GM12878 (cell line): ENCODE results near the gene RELT. TPM values are rescaled to one million over a fixed set of nuclear protein-coding genes. Genes with fewer than 3 reads are reported as not detected.

Source experiments
- ATAC-seq: fragments of 200-7000 bp; cut with Tn5 transposase; 3 replicates; pipeline ENCODE4 v1.9.1; 2020; ENCODE audit warnings: mild to moderate bottlenecking, moderate library complexity
- BruUV-seq: library from RNA; stranded (reverse); fragments of 400-500 nt; replicated peaks from 2 replicates; lab custom pipeline; 2021; lab: Mats Ljungman, UMichigan
- CTCF ChIA-PET: fragments of 300-600 bp; sonication (Branson Sonifier 250); formaldehyde crosslinking; extraction: SDS; loops from one replicate; lab custom pipeline; 2021; ENCODE audit warnings: inconsistent platforms; lab: Yijun Ruan, JAX
- POLR2A ChIA-PET: fragments of 350-600 bp; formaldehyde crosslinking; extraction: SDS; loops from one replicate; lab custom pipeline; 2021; ENCODE audit warnings: inconsistent platforms; lab: Charles Lee
- RAD21 ChIA-PET: fragments of 300-600 bp; sonication (Branson Sonifier 250); formaldehyde crosslinking; loops from one replicate; lab custom pipeline; 2023; ENCODE audit warnings: antibody characterized with exemption; ENCODE audit not compliant: unreplicated experiment; lab: Charles Lee
- SMC1A ChIA-PET: fragments of 300-600 bp; sonication (Branson Sonifier 250); formaldehyde crosslinking; loops from one replicate; lab custom pipeline; 2023; ENCODE audit not compliant: unreplicated experiment, uncharacterized antibody; lab: Charles Lee
- DNase-seq: peaks from one replicate; pipeline ENCODE4 v3.0.0-alpha.2; 2011; ENCODE audit warnings: low read depth, low spot score
- FAIRE-seq: peaks from 3 replicates; lab custom pipeline; 2011; peaks lifted over from hg19 to GRCh38; lab: Jason Lieb, UNC
- H2AFZ ChIP-seq: 2 replicates; pipeline ENCODE4 v1.6.0; 2011; ENCODE audit warnings: low read depth, low read length, control low read depth; ENCODE audit not compliant: control insufficient read depth
- H3K27ac ChIP-seq: 2 replicates; pipeline ENCODE4 v1.5.1; 2011; ENCODE audit warnings: control low read depth; ENCODE audit not compliant: control insufficient read depth, insufficient read depth
- H3K27me3 ChIP-seq, 2 experiments: replicated peaks in 1 of 2; 2 replicates each; pipeline versions ENCODE4 v1.6.0 to v1.6.1; 2011; ENCODE audit warnings: low read length in 1 of 2; ENCODE audit not compliant: control insufficient read depth in 2 of 2, insufficient read depth in 2 of 2
- H3K36me3 ChIP-seq, 2 experiments: 2 replicates each; pipeline ENCODE4 v1.5.1; 2011; ENCODE audit warnings: low read length in 1 of 2; ENCODE audit not compliant: control insufficient read depth in 2 of 2, insufficient read depth in 2 of 2
- H3K4me1 ChIP-seq: 2 replicates; pipeline ENCODE4 v1.6.1; 2011; ENCODE audit warnings: mild to moderate bottlenecking, low read length, moderate library complexity, mixed read lengths; ENCODE audit not compliant: control insufficient read depth, insufficient read depth
- H3K4me2 ChIP-seq: 2 replicates; pipeline ENCODE4 v1.6.0; 2011; ENCODE audit warnings: control low read depth; ENCODE audit not compliant: control insufficient read depth, insufficient read depth
- H3K4me3 ChIP-seq: fragments of 200-600 bp; sonication (generic); 2 replicates; pipeline ENCODE4 v1.5.1; 2016
- H3K79me2 ChIP-seq: 2 replicates; pipeline ENCODE4 v1.6.0; 2011; ENCODE audit warnings: low read length; ENCODE audit not compliant: control insufficient read depth, insufficient read depth
- H3K9ac ChIP-seq: 2 replicates; pipeline ENCODE4 v1.8.0; 2011; ENCODE audit warnings: low read length, control low read depth, mixed read lengths; ENCODE audit not compliant: control insufficient read depth, insufficient read depth
- H3K9me3 ChIP-seq: replicated peaks from 3 replicates; pipeline ENCODE4 v1.5.1; 2011; ENCODE audit warnings: mild to moderate bottlenecking, low read length; ENCODE audit not compliant: control insufficient read depth, insufficient read depth
- H4K20me1 ChIP-seq: 2 replicates; pipeline ENCODE4 v1.6.0; 2011; ENCODE audit not compliant: control insufficient read depth, insufficient read depth
- IKZF1 ChIP-seq: fragments of 450-650 bp; conservative IDR thresholded peaks from 2 replicates; pipeline ENCODE4 v1.6.1; 2017; ENCODE audit warnings: antibody characterized with exemption, mild to moderate bottlenecking
- PRDM15 ChIP-seq: fragments of 450-650 bp; formaldehyde crosslinking; IDR thresholded peaks from 2 replicates; pipeline ENCODE4 v1.4.0; 2020; ENCODE audit warnings: mild to moderate bottlenecking, moderate library complexity
- TARDBP ChIP-seq: IDR thresholded peaks from 2 replicates; pipeline ENCODE4 v1.6.1; 2016; ENCODE audit warnings: borderline replicate concordance
- TCF3 ChIP-seq: IDR thresholded peaks from 2 replicates; pipeline ENCODE4 v1.6.1; 2012; ENCODE audit warnings: low read depth, mild to moderate bottlenecking, low read length, borderline replicate concordance; ENCODE audit not compliant: insufficient read depth
- WGBS: methylation state at CpG from one replicate; pipeline ENCODE4 v1.1.6; 2016; ENCODE audit warnings: low lambda C conversion rate; ENCODE audit not compliant: insufficient replicate concordance, insufficient coverage; ENCODE audit errors: missing lambda C conversion rate; 5-methylcytosine and 5-hydroxymethylcytosine counted together
- in situ Hi-C: fragments of 300-500 bp; cut with MboI; formaldehyde crosslinking; loops from 9 replicates; pipeline ENCODE4 v1.14.3; 2018; ENCODE audit warnings: mixed read lengths
- intact Hi-C: fragments of 100-400 bp; cut with micrococcal nuclease; formaldehyde crosslinking; loops from one replicate; pipeline ENCODE4 v1.14.2; 2022; ENCODE audit not compliant: unreplicated experiment
- polyA plus RNA-seq, 11 experiments: library from polyadenylated mRNA; depleted of rRNA in 4 of 11; unstranded in 6 of 11; stranded (reverse) in 5 of 11; fragments of >200 nt; fragmentation: Nextera tagmentation in 4 of 11; fragmentation: Illumina TruSeq in 1 of 11; extraction: Ambion mirVana in 4 of 11; extraction: Trizol in 1 of 11; gene quantifications; 1 replicate in 1 of 11; 2 replicates in 10 of 11; pipeline versions ENCODE4 v1.2.1 to v1.2.3, GENCODE V29; 2011 to 2016; ENCODE audit warnings: inconsistent platforms in 2 of 11, missing spikeins in 2 of 11, low read depth in 1 of 11
- total RNA-seq, 4 experiments: library from RNA; depleted of rRNA in 3 of 4; stranded (reverse); fragments of >200 nt in 3 of 4; fragmentation: Illumina TruSeq in 1 of 4; extraction: Trizol in 1 of 4; gene quantifications; 2 replicates each; pipeline versions ENCODE4 v1.2.1 to v1.2.3, GENCODE V29; 2013 to 2021

The RELT gene
- total and polyA plus RNA-seq, 10 of the 15 experiments (the other 5 are each of a cell fraction or from before 2014, with no cell fraction given) = 1.2 to 28.5 (median 10.8) TPM

GRCh38 chr11:73347067-73347466, 29.1 kb upstream of the RELT start:
- no peak for ATAC-seq
- Histone ChIP-seq H3K36me3 (no peaks in the 10 kb centered on the region; a peak in 1 of 4 replicates), H3K9me3 (no peaks in the 10 kb centered on the region), H4K20me1 (no peaks in the 10 kb centered on the region), H3K4me1 (no peaks in the 10 kb centered on the region), H3K27ac (no peak overlapping the region), H3K9ac (no peak overlapping the region), H2AFZ (no peak overlapping the region), H3K27me3 (no peaks in the 10 kb centered on the region), H3K4me2 (no peak overlapping the region), H3K79me2 (no peaks in the 10 kb centered on the region), H3K4me3 (no peak overlapping the region)
- intact Hi-C loops (no loop called here), in situ Hi-C loops (no loop called here)
- no TSS peak for BruUV-seq
- FAIRE-seq = no peak
- TF ChIP-seq TARDBP (no peak), PRDM15 (CRISPR knock-in tag) (no peak), IKZF1 (no peak), TCF3 (no peak)
- POLR2A ChIA-PET = no interaction called here
- CTCF ChIA-PET = interaction anchor here (15.3 kb wide), 1 partner anchor 44 kb away, joined by 400 read pairs; no protein-coding TSS in a partner anchor
- SMC1A ChIA-PET = interaction anchor here (1.1 kb wide), 1 partner anchor 46 kb away, joined by 3 read pairs; no protein-coding TSS in a partner anchor
- DNase-seq = no peak
- WGBS = 63% methylated on average over 12 of the region's 12 CpGs
- RAD21 ChIA-PET = no interaction called here
